Measurements from ENCODE around the gene EXD1. TPM values are rescaled to one million over a fixed set of nuclear protein-coding genes. Genes with fewer than 3 reads are reported as not detected.

Gene EXD1
- total RNA-seq, 5 donors from 2014 or later (not counting 1 experiment from before 2014, with no cell fraction given): not detected

GRCh38 chr15:41161736-41162135 lies 68.8 kb downstream of the EXD1 start:
- Histone ChIP-seq H3K27me3 (replicated peaks in 1 of 2; ENCODE audit: control insufficient read depth in 2 of 2, extremely low read depth in 1 of 2, insufficient read depth in 2 of 2, low read length in 1 of 2) (peaks cover 0 to 4% of the 10 kb centered on the region in 2 experiments), H3K4me3 (ENCODE audit: control insufficient read depth in 1 of 2, extremely low read depth in 1 of 2, low read length in 1 of 2) (no peak overlapping the region), H3K36me3 (ENCODE audit: control insufficient read depth in 2 of 2, extremely low read depth in 1 of 2, insufficient read depth in 1 of 2, low read length in 1 of 2) (no peaks in the 10 kb centered on the region), H3K27ac (ENCODE audit: low read length) (no peak overlapping the region), H3K4me1 (ENCODE audit: control insufficient read depth in 1 of 2, extremely low read depth in 1 of 2, insufficient read depth in 2 of 2, low read length in 2 of 2) (no peaks in the 10 kb centered on the region), H3K9me3 (no peaks in the 10 kb centered on the region)
- Mint-ChIP-seq H3K36me3 (no peaks in the 10 kb centered on the region), H3K9me3 (no peaks in the 10 kb centered on the region), H3K27me3 (no peaks in the 10 kb centered on the region), H3K4me3 (no peak overlapping the region), H3K27ac (no peak overlapping the region), H3K4me1 (peaks cover 6 to 8% (median 8%) of the 10 kb centered on the region in 3 donors)
- ChIA-PET CTCF (no interaction called here), POLR2A (interaction anchor here in 1 of 2 donors (0.6 kb wide), 1 partner anchor 949 kb away, joined by 5 read pairs; no protein-coding TSS in a partner anchor)
- ATAC-seq (replicated peaks in 1 of 4) (no peak), DNase-seq (no peak)
- no CpG with 5 or more reads among the region's 1 CpG for WGBS (ENCODE audit: insufficient coverage)

- H3K9me3 Mint-ChIP-seq: no peaks in the 10 kb centered on the region
- peaks cover 0 to 6% of the 10 kb centered on the region in 2 experiments for H3K27me3 ChIP-seq (replicated peaks in 1 of 2; ENCODE audit: control insufficient read depth in 2 of 2, extremely low read depth in 1 of 2, insufficient read depth in 2 of 2, low read length in 1 of 2)
- WGBS (ENCODE audit: insufficient coverage): 56% methylated on average over 1 of the region's 6 CpGs
- H3K36me3 ChIP-seq (ENCODE audit: control insufficient read depth in 2 of 2, extremely low read depth in 1 of 2, insufficient read depth in 1 of 2, low read length in 1 of 2): no peaks in the 10 kb centered on the region
- H3K4me1 ChIP-seq (ENCODE audit: control insufficient read depth in 1 of 2, extremely low read depth in 1 of 2, insufficient read depth in 2 of 2, low read length in 2 of 2): no peaks in the 10 kb centered on the region
- no peak overlapping the region for H3K4me3 Mint-ChIP-seq
- ATAC-seq (replicated peaks in 1 of 4): no peak
- H3K36me3 Mint-ChIP-seq: no peaks in the 10 kb centered on the region
- no peaks in the 10 kb centered on the region for H3K27me3 Mint-ChIP-seq
- POLR2A ChIA-PET: interaction anchor here in 1 of 2 donors (0.6 kb wide), 1 partner anchor 950 kb away, joined by 5 read pairs; no protein-coding TSS in a partner anchor
- H3K4me3 ChIP-seq (ENCODE audit: control insufficient read depth in 1 of 2, extremely low read depth in 1 of 2, low read length in 1 of 2): no peak overlapping the region
- H3K27ac ChIP-seq (ENCODE audit: low read length): no peak overlapping the region
- CTCF ChIA-PET: no interaction called here
- no peak for DNase-seq
- H3K27ac Mint-ChIP-seq: no peak overlapping the region
- no peaks in the 10 kb centered on the region for H3K9me3 ChIP-seq
- peaks cover 6 to 8% (median 8%) of the 10 kb centered on the region in 3 donors for H3K4me1 Mint-ChIP-seq
These were observed 69.2 kb downstream of the EXD1 start for GRCh38 chr15:41161336-41161735.

GRCh38 chr15:41160639-41161315 lies 69.8 kb downstream of the EXD1 start:
- DNase-seq (no peak), ATAC-seq (replicated peaks in 1 of 4) (no peak)
- 70% methylated on average over 11 of the region's 15 CpGs for WGBS (ENCODE audit: insufficient coverage)
- H3K27me3 ChIP-seq (replicated peaks in 1 of 2; ENCODE audit: control insufficient read depth in 2 of 2, extremely low read depth in 1 of 2, insufficient read depth in 2 of 2, low read length in 1 of 2): peaks cover 0 to 6% of the 10 kb centered on the region in 2 experiments
- no peak overlapping the region for H3K27ac ChIP-seq (ENCODE audit: low read length)
- Mint-ChIP-seq H3K27me3 (no peaks in the 10 kb centered on the region), H3K4me1 (peaks cover 6 to 8% (median 8%) of the 10 kb centered on the region in 3 donors), H3K27ac (no peak overlapping the region), H3K36me3 (no peaks in the 10 kb centered on the region), H3K4me3 (no peak overlapping the region), H3K9me3 (no peaks in the 10 kb centered on the region)
- POLR2A ChIA-PET: interaction anchor here in 1 of 2 donors (0.6 kb wide), 1 partner anchor 950 kb away, joined by 5 read pairs; no protein-coding TSS in a partner anchor
- no peak overlapping the region for H3K4me3 ChIP-seq (ENCODE audit: control insufficient read depth in 1 of 2, extremely low read depth in 1 of 2, low read length in 1 of 2)
- CTCF ChIA-PET: interaction anchor here in 1 of 2 donors (0.7 kb wide), 1 partner anchor 25 kb away, joined by 5 read pairs; no protein-coding TSS in a partner anchor
- H3K9me3 ChIP-seq: no peaks in the 10 kb centered on the region
- H3K36me3 ChIP-seq (ENCODE audit: control insufficient read depth in 2 of 2, extremely low read depth in 1 of 2, insufficient read depth in 1 of 2, low read length in 1 of 2): no peaks in the 10 kb centered on the region
- no peaks in the 10 kb centered on the region for H3K4me1 ChIP-seq (ENCODE audit: control insufficient read depth in 1 of 2, extremely low read depth in 1 of 2, insufficient read depth in 2 of 2, low read length in 2 of 2)

DNA sequence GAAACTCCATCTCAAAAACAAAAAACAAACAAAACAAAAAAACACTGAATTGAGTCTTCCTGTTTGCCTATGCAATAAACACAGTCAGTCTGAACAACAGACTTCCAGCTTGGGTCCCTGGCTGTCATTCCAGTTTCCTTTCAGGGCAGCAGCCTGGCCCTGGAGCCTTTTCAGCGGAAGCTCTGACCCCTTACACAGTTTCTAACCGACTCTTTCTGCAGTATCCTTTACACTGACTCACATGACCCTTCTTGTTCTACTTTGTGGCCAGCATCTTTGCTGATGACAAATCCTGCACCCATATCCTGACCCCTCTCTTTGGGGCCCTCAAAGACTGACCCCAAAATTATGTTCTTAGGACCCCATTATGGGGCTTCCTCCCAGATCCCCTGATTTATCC lies 76.1 kb downstream of the EXD1 start:
- Histone ChIP-seq H3K4me1 (ENCODE audit: control insufficient read depth in 1 of 2, extremely low read depth in 1 of 2, insufficient read depth in 2 of 2, low read length in 2 of 2) (no peaks in the 10 kb centered on the region), H3K9me3 (no peaks in the 10 kb centered on the region), H3K4me3 (ENCODE audit: control insufficient read depth in 1 of 2, extremely low read depth in 1 of 2, low read length in 1 of 2) (no peak overlapping the region), H3K27ac (ENCODE audit: low read length) (no peak overlapping the region), H3K36me3 (ENCODE audit: control insufficient read depth in 2 of 2, extremely low read depth in 1 of 2, insufficient read depth in 1 of 2, low read length in 1 of 2) (no peaks in the 10 kb centered on the region), H3K27me3 (replicated peaks in 1 of 2; ENCODE audit: control insufficient read depth in 2 of 2, extremely low read depth in 1 of 2, insufficient read depth in 2 of 2, low read length in 1 of 2) (peaks cover 0 to 8% of the 10 kb centered on the region in 2 experiments)
- 90% methylated on average over 1 of the region's 2 CpGs for WGBS (ENCODE audit: insufficient coverage)
- no peak overlapping the region for H3K27ac Mint-ChIP-seq
- no peaks in the 10 kb centered on the region for H3K27me3 Mint-ChIP-seq
- CTCF ChIA-PET: no interaction called here
- POLR2A ChIA-PET: no interaction called here
- ATAC-seq (replicated peaks in 1 of 4): no peak
- no peak for DNase-seq
- H3K36me3 Mint-ChIP-seq: no peaks in the 10 kb centered on the region
- peaks cover 0 to 14% (median 8%) of the 10 kb centered on the region in 3 donors for H3K4me1 Mint-ChIP-seq
- no peak overlapping the region for H3K4me3 Mint-ChIP-seq
- H3K9me3 Mint-ChIP-seq: no peaks in the 10 kb centered on the region

GRCh38 chr15:41153733-41154132 lies 76.8 kb downstream of the EXD1 start:
- WGBS (ENCODE audit: insufficient coverage): 93% methylated on average over 4 of the region's 5 CpGs
- ChIA-PET POLR2A (no interaction called here), CTCF (no interaction called here)

GRCh38 chr15:41151451-41152005 lies 79.0 kb downstream of the EXD1 start:
- H3K27me3 ChIP-seq (replicated peaks in 1 of 2; ENCODE audit: control insufficient read depth in 2 of 2, extremely low read depth in 1 of 2, insufficient read depth in 2 of 2, low read length in 1 of 2): peaks cover 0 to 5% of the 10 kb centered on the region in 2 experiments
- no peak overlapping the region for H3K4me3 ChIP-seq (ENCODE audit: control insufficient read depth in 1 of 2, extremely low read depth in 1 of 2, low read length in 1 of 2)
- no peaks in the 10 kb centered on the region for H3K36me3 Mint-ChIP-seq
- no peaks in the 10 kb centered on the region for H3K36me3 ChIP-seq (ENCODE audit: control insufficient read depth in 2 of 2, extremely low read depth in 1 of 2, insufficient read depth in 1 of 2, low read length in 1 of 2)
- WGBS (ENCODE audit: insufficient coverage): 95% methylated on average over 22 of the region's 37 CpGs
- H3K27ac ChIP-seq (ENCODE audit: low read length): no peak overlapping the region
- no peak for ATAC-seq (replicated peaks in 1 of 4)
- no peaks in the 10 kb centered on the region for H3K9me3 Mint-ChIP-seq
- ChIA-PET CTCF (no interaction called here), POLR2A (no interaction called here)
- no peaks in the 10 kb centered on the region for H3K4me1 ChIP-seq (ENCODE audit: control insufficient read depth in 1 of 2, extremely low read depth in 1 of 2, insufficient read depth in 2 of 2, low read length in 2 of 2)
- H3K4me3 Mint-ChIP-seq: no peak overlapping the region
- no peak for DNase-seq
- no peak overlapping the region for H3K27ac Mint-ChIP-seq
- H3K27me3 Mint-ChIP-seq: no peaks in the 10 kb centered on the region
- peaks cover 0 to 14% (median 8%) of the 10 kb centered on the region in 3 donors for H3K4me1 Mint-ChIP-seq
- no peaks in the 10 kb centered on the region for H3K9me3 ChIP-seq

More at GRCh38 chr15:41153733-41154132, 76.8 kb downstream of the EXD1 start:
- DNase-seq (no peak), ATAC-seq (replicated peaks in 1 of 4) (no peak)
- no peaks in the 10 kb centered on the region for H3K27me3 Mint-ChIP-seq
- H3K27ac Mint-ChIP-seq: no peak overlapping the region
- Histone ChIP-seq H3K27ac (ENCODE audit: low read length) (no peak overlapping the region), H3K4me1 (ENCODE audit: control insufficient read depth in 1 of 2, extremely low read depth in 1 of 2, insufficient read depth in 2 of 2, low read length in 2 of 2) (no peaks in the 10 kb centered on the region), H3K27me3 (replicated peaks in 1 of 2; ENCODE audit: control insufficient read depth in 2 of 2, extremely low read depth in 1 of 2, insufficient read depth in 2 of 2, low read length in 1 of 2) (peaks cover 0 to 8% of the 10 kb centered on the region in 2 experiments), H3K9me3 (no peaks in the 10 kb centered on the region), H3K4me3 (ENCODE audit: control insufficient read depth in 1 of 2, extremely low read depth in 1 of 2, low read length in 1 of 2) (no peak overlapping the region), H3K36me3 (ENCODE audit: control insufficient read depth in 2 of 2, extremely low read depth in 1 of 2, insufficient read depth in 1 of 2, low read length in 1 of 2) (no peaks in the 10 kb centered on the region)
- no peaks in the 10 kb centered on the region for H3K36me3 Mint-ChIP-seq
- no peak overlapping the region for H3K4me3 Mint-ChIP-seq
- H3K4me1 Mint-ChIP-seq: peaks cover 0 to 14% (median 8%) of the 10 kb centered on the region in 3 donors
- no peaks in the 10 kb centered on the region for H3K9me3 Mint-ChIP-seq

Measured in T-cell (primary cell).